Nephron progenitor cell (in vitro differentiated cells): ENCODE data around the gene ADAMTS16.
A peak's percentile ranks its signal among the peaks of the same experiment; 100 is the strongest.

Source experiments
- DNase-seq: peaks from one replicate; pipeline ENCODE4 v3.0.0; 2021
- H3K27ac Mint-ChIP-seq: 2 replicates; pipeline ENCODE4 v1.8.0; 2021; ENCODE audit warnings: mild to moderate bottlenecking, moderate library complexity, mixed read lengths
- H3K27me3 Mint-ChIP-seq: 2 replicates; pipeline ENCODE4 v1.8.0; 2021; ENCODE audit warnings: mild to moderate bottlenecking, low read depth, mixed read lengths; ENCODE audit not compliant: poor library complexity
- H3K36me3 Mint-ChIP-seq: 2 replicates; pipeline ENCODE4 v1.8.0; 2021; ENCODE audit warnings: low read depth, mixed read lengths
- H3K4me1 Mint-ChIP-seq: 2 replicates; pipeline ENCODE4 v1.8.0; 2021; ENCODE audit warnings: mixed read lengths
- H3K4me3 Mint-ChIP-seq: 2 replicates; pipeline ENCODE4 v1.8.0; 2021; ENCODE audit warnings: mild to moderate bottlenecking, moderate library complexity, mixed read lengths
- H3K9me3 Mint-ChIP-seq: 2 replicates; pipeline ENCODE4 v1.8.0; 2021; ENCODE audit warnings: mild to moderate bottlenecking, moderate library complexity, mixed read lengths
- TF ChIP-seq, protein P1 (sequence below): fragments of 200-600 bp; sonication (generic); IDR thresholded peaks from 2 replicates; pipeline ENCODE4 v1.5.0; 2021; ENCODE audit warnings: antibody characterized with exemption

ADAMTS16 gene

GRCh38 chr5:5301176-5301575 lies 161.0 kb downstream of the ADAMTS16 start:
- H3K27me3 Mint-ChIP-seq, result peaks cover 14% of the 10 kb centered on the region
- no peak for DNase-seq
- peaks cover 30% of the 10 kb centered on the region for H3K9me3 Mint-ChIP-seq
- H3K27ac Mint-ChIP-seq, result no peak overlapping the region
- H3K36me3 Mint-ChIP-seq, result no peaks in the 10 kb centered on the region
- TF ChIP-seq, protein P1, sequence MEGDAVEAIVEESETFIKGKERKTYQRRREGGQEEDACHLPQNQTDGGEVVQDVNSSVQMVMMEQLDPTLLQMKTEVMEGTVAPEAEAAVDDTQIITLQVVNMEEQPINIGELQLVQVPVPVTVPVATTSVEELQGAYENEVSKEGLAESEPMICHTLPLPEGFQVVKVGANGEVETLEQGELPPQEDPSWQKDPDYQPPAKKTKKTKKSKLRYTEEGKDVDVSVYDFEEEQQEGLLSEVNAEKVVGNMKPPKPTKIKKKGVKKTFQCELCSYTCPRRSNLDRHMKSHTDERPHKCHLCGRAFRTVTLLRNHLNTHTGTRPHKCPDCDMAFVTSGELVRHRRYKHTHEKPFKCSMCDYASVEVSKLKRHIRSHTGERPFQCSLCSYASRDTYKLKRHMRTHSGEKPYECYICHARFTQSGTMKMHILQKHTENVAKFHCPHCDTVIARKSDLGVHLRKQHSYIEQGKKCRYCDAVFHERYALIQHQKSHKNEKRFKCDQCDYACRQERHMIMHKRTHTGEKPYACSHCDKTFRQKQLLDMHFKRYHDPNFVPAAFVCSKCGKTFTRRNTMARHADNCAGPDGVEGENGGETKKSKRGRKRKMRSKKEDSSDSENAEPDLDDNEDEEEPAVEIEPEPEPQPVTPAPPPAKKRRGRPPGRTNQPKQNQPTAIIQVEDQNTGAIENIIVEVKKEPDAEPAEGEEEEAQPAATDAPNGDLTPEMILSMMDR, result no peak
- H3K4me3 Mint-ChIP-seq, result no peak overlapping the region
- H3K4me1 Mint-ChIP-seq, result peaks cover 17% of the 10 kb centered on the region

DNA sequence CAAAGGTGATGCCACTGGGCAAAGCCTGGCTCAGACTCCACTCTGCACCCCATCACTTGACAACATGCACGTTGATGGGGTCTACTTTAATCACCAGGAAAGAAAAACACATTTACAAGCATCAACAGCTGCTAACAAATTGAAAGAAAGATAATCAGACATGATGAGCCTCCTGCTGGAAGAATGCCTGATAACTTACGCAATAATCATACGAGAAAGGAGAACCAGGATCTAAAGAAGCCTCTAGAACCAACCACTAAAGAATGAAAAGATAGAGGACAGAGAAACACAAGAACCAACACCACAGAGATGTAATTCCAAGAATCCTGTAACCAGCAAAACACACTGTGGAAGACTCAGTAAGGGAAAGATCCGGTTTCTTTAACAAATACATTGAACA lies 162.1 kb downstream of the ADAMTS16 start:
- Mint-ChIP-seq H3K9me3 (peaks cover 30% of the 10 kb centered on the region), H3K36me3 (no peaks in the 10 kb centered on the region), H3K4me1 (peaks cover 15% of the 10 kb centered on the region), H3K4me3 (no peak overlapping the region), H3K27ac (no peak overlapping the region), H3K27me3 (peaks cover 9% of the 10 kb centered on the region)
- no peak for DNase-seq
- TF ChIP-seq, protein P1, result no peak

DNA sequence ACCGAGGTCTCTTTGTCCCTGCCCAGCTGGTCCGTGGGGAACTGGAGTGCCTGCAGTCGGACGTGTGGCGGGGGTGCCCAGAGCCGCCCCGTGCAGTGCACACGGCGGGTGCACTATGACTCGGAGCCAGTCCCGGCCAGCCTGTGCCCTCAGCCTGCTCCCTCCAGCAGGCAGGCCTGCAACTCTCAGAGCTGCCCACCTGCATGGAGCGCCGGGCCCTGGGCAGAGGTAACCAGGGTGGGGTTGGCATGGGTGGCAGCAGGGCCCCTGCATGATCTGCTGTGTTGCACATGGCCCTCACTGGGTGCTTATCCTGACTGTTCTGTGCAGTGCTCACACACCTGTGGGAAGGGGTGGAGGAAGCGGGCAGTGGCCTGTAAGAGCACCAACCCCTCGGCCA lies 163.1 kb downstream of the ADAMTS16 start:
- DNase-seq, result no peak
- Mint-ChIP-seq H3K27ac (no peak overlapping the region), H3K36me3 (no peaks in the 10 kb centered on the region), H3K27me3 (peaks cover 9% of the 10 kb centered on the region), H3K9me3 (peaks cover 30% of the 10 kb centered on the region), H3K4me1 (peaks cover 9% of the 10 kb centered on the region), H3K4me3 (no peak overlapping the region)
- TF ChIP-seq, protein P1, result no peak

DNA sequence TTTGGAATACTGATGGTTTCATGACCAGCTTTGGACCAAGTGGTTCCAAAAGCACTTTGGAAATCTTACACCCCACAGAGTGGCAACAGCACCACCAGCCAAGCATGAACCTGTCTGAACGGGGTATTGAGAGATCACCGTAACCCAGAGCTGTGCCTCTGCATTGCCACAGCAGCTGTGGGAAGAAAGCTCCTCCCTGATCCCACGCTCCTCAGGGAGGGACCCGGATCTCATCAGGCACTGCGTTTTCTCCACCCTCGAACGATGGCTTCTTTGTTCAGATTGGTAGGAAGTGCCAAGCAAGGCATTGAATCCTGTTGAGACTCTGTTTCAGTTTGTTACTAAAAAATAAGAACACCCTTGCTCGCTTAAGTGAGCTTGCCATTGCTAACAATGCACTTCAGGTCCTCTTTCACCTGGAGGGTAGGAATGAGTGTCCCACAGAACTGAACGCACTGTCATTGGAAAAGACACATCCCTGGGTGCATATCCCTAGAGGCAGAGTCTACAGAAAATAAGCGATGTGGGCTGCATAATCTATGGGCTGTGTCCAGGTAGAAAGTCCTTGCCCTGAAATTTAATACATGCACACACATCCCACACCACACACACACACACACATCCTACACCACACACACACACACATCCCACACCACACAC lies 164.4 kb downstream of the ADAMTS16 start:
- peak; percentile 42 for DNase-seq
- Mint-ChIP-seq H3K4me1 (peaks cover 11% of the 10 kb centered on the region), H3K9me3 (peaks cover 30% of the 10 kb centered on the region), H3K36me3 (no peaks in the 10 kb centered on the region), H3K4me3 (no peak overlapping the region), H3K27me3 (peaks cover 9% of the 10 kb centered on the region), H3K27ac (no peak overlapping the region)
- TF ChIP-seq, protein P1, result no peak

GRCh38 chr5:5306696-5307095 lies 166.6 kb downstream of the ADAMTS16 start:
- TF ChIP-seq, protein P1, result no peak
- DNase-seq, result no peak
- Mint-ChIP-seq H3K27me3 (peaks cover 5% of the 10 kb centered on the region), H3K4me3 (no peak overlapping the region), H3K4me1 (peaks cover 21% of the 10 kb centered on the region), H3K9me3 (peaks cover 20% of the 10 kb centered on the region), H3K36me3 (no peaks in the 10 kb centered on the region), H3K27ac (no peak overlapping the region)

DNA sequence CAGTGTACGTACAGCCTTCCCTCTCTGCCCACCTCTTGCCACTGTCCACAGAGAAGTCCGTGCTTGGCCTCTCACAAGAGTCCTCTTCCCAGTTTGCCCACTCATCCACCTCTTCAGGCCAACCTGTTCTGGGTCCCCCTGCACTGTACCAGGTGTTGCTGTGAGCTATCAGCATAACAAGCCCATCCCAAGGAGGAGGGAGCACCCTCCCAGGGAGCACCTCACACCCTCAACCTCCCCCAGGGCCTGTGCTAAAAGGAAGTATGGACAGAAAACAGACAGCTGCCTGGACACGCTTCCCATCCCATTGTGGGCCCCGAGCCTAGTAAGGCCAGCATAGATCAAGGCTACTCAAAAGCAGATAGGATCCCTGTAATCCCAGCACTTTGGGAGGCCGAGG lies 168.2 kb downstream of the ADAMTS16 start:
- Mint-ChIP-seq H3K27ac (no peak overlapping the region), H3K4me3 (no peak overlapping the region), H3K9me3 (peaks cover 9% of the 10 kb centered on the region)

More for the DNA sequence above, 168.2 kb downstream of the ADAMTS16 start:
- DNase-seq, result no peak
- no peaks in the 10 kb centered on the region for H3K36me3 Mint-ChIP-seq
- H3K27me3 Mint-ChIP-seq, result no peaks in the 10 kb centered on the region
- peaks cover 36% of the 10 kb centered on the region for H3K4me1 Mint-ChIP-seq
- TF ChIP-seq, protein P1, result no peak
